Subcutaneous abdominal adipose tissue (tissue), 5 donors: Measurements from ENCODE around the gene FLG.

Source experiments
- H3K27ac ChIP-seq: one replicate; pipeline ENCODE4 v1.7.0; 2013; ENCODE audit warnings: low read depth, mild to moderate bottlenecking, inconsistent platforms, low read length, moderate library complexity
- H3K27me3 ChIP-seq, 5 donors: one replicate each; pipeline ENCODE4 v1.7.0; 2013; ENCODE audit warnings: low read length in 5 of 5, inconsistent platforms in 1 of 5; ENCODE audit not compliant: control insufficient read depth in 5 of 5, insufficient read depth in 4 of 5
- H3K36me3 ChIP-seq, 5 donors: one replicate each; pipeline ENCODE4 v1.7.0; 2013; ENCODE audit warnings: low read length in 5 of 5; ENCODE audit not compliant: control insufficient read depth in 5 of 5, insufficient read depth in 5 of 5
- H3K4me1 ChIP-seq, 5 donors: one replicate each; pipeline ENCODE4 v1.7.0; 2013; ENCODE audit warnings: low read length in 5 of 5, mild to moderate bottlenecking in 3 of 5, moderate library complexity in 1 of 5; ENCODE audit not compliant: control insufficient read depth in 5 of 5, insufficient read depth in 5 of 5
- H3K4me3 ChIP-seq, 5 donors: one replicate each; pipeline ENCODE4 v1.7.0; 2013; ENCODE audit warnings: low read length in 5 of 5, low read depth in 1 of 5
- H3K9ac ChIP-seq, 5 donors: one replicate each; pipeline ENCODE4 v1.7.0; 2013; ENCODE audit warnings: low read length in 5 of 5, mild to moderate bottlenecking in 4 of 5, moderate library complexity in 3 of 5
- H3K9me3 ChIP-seq, 5 donors: one replicate each; pipeline ENCODE4 v1.7.0; 2013; ENCODE audit warnings: low read length in 5 of 5; ENCODE audit not compliant: control insufficient read depth in 5 of 5
- donor health status: healthy.
- donor health status: healthy.
- donor health status: healthy.
- donor health status: healthy.
- donor health status: healthy.

Gene FLG

DNA sequence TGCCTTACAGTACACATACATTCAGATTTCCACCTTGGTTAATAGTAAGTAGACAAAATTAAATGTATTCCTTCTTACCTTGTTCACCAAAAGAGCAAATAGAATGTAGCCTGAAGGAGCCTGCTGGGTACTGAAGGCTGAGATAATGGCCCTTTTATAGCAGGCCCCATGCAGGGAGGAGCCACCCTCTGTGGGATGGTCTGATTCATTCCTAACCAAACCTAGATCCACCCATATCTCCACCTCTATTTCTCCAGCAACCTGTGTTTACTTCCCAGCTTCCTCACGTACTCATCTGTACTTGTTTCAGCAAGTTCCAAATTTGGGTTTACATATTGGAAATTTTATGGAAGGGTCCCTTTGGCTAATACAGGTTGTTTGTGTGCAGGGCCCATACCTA is at the start of gene FLG:
Gene FLG (minus strand): TSS at position 129 of the 400 bp plus-strand sequence. CDS start 9,783 bp downstream, outside the sequence.
- Histone ChIP-seq H3K4me1 (no peaks in the 10 kb centered on the region), H3K4me3 (no peak within 1 kb of the TSS), H3K9me3 (no peaks in the 10 kb centered on the region), H3K36me3 (no peaks in the 10 kb centered on the region), H3K27ac (no peak within 1 kb of the TSS), H3K27me3 (no peaks in the 10 kb centered on the region), H3K9ac (no peak within 1 kb of the TSS)

- Histone ChIP-seq H3K9ac (no peak overlapping the region), H3K27me3 (no peaks in the 10 kb centered on the region), H3K4me1 (no peaks in the 10 kb centered on the region), H3K4me3 (no peak overlapping the region), H3K27ac (no peak overlapping the region), H3K9me3 (peaks cover 0 to 5% (median 0%) of the 10 kb centered on the region in 5 donors), H3K36me3 (no peaks in the 10 kb centered on the region)
These were observed 49.4 kb upstream of the FLG start for GRCh38 chr1:152374451-152374850.

GRCh38 chr1:152372672-152373071 is 47.6 kb upstream of the FLG start:
- no peak overlapping the region for H3K27ac ChIP-seq
- H3K9ac ChIP-seq: no peak overlapping the region

DNA sequence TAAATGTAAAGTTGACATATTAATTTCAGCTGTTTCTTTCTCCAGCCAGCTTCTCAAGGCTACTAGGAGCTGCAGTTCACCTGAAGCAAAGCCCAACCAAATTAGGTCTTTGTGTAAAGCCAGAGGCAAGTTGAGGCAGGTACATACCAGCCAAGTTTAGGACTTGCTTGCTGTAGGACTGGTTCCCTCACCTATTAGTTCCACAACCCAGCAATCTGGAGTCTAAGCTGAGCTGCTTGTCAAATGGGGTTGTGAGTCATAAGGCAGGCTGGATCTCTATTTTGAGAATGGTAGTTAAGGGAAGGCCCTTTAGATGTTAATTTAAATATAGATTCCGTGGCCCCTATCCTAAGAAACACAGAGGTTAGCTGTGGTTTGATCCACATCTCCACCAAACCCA is 42.4 kb upstream of the FLG start:
- Histone ChIP-seq H3K9me3 (peaks cover 0 to 10% (median 4%) of the 10 kb centered on the region in 5 donors), H3K27me3 (no peaks in the 10 kb centered on the region), H3K4me3 (no peak overlapping the region), H3K9ac (no peak overlapping the region), H3K36me3 (no peaks in the 10 kb centered on the region), H3K4me1 (no peaks in the 10 kb centered on the region), H3K27ac (no peak overlapping the region)

More at GRCh38 chr1:152372672-152373071, 47.6 kb upstream of the FLG start:
- no peaks in the 10 kb centered on the region for H3K27me3 ChIP-seq
- no peaks in the 10 kb centered on the region for H3K36me3 ChIP-seq
- H3K4me3 ChIP-seq: no peak overlapping the region
- no peaks in the 10 kb centered on the region for H3K4me1 ChIP-seq
- peaks cover 0 to 10% (median 4%) of the 10 kb centered on the region in 5 donors for H3K9me3 ChIP-seq

DNA sequence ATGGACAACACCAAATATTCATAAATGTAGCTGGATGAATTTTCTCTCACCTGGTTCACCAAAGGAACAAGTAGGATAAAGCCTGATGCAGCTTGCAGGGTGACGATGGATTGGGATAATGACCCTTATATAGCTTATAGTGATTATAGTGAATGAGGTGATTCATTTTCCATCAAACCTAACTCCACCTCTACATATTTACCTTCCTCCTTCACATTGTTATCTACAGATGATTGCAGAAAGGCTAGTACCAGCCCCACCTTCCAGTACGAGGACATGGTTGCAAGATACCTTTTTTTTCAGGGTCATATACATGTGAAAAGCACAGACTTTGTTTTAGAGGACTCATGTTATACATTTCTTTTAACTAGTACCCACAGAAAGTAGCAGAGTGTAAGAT is 34.9 kb upstream of the FLG start, which contains the start of gene FLG2:
Gene FLG2 (minus strand): TSS at position 101 of the 400 bp plus-strand sequence. CDS start 1,122 bp downstream, outside the sequence.
- no peak within 1 kb of the TSS for H3K4me3 ChIP-seq

GRCh38 chr1:152356736-152357135 is 31.7 kb upstream of the FLG start:
- Histone ChIP-seq H3K9ac (no peak overlapping the region), H3K4me1 (no peaks in the 10 kb centered on the region), H3K36me3 (no peaks in the 10 kb centered on the region), H3K27ac (no peak overlapping the region), H3K9me3 (peaks cover 0 to 15% (median 3%) of the 10 kb centered on the region in 5 donors), H3K4me3 (no peak overlapping the region), H3K27me3 (no peaks in the 10 kb centered on the region)

More for the DNA sequence above, 34.9 kb upstream of the FLG start, which contains the start of gene FLG2:
- Histone ChIP-seq H3K27me3 (no peaks in the 10 kb centered on the region), H3K4me1 (no peaks in the 10 kb centered on the region), H3K27ac (no peak within 1 kb of the TSS), H3K36me3 (no peaks in the 10 kb centered on the region), H3K9ac (no peak within 1 kb of the TSS), H3K9me3 (peaks cover 0 to 8% (median 0%) of the 10 kb centered on the region in 5 donors)

- Histone ChIP-seq H3K4me1 (no peaks in the 10 kb centered on the region), H3K27me3 (no peaks in the 10 kb centered on the region), H3K36me3 (peaks cover 0 to 2% (median 0%) of the 10 kb centered on the region in 5 donors), H3K27ac (no peak overlapping the region), H3K9ac (no peak overlapping the region), H3K4me3 (no peak overlapping the region), H3K9me3 (peaks cover 0 to 5% (median 3%) of the 10 kb centered on the region in 5 donors)
These were observed 24.6 kb upstream of the FLG start for GRCh38 chr1:152349611-152350010.

DNA sequence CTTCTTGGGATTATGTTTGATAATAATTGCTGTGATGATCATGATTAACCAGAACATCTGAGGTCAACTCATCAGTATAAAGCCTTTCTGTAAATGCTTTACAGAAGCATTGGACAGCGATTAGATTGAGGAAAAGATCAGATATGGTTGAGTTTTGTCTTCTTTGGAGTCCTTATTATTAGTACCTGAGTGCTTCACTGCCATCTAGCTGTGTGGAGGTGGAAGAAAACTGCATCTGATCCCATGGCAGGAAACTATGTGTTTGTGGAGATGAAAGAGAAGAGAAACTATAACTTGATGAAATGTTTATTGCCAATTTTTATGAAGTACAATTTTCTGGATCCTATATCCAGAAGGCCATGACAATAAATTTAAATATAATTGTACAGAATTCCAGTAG is 23.4 kb upstream of the FLG start:
- peaks cover 0 to 3% (median 0%) of the 10 kb centered on the region in 5 donors for H3K9me3 ChIP-seq
- H3K36me3 ChIP-seq: peaks cover 0 to 2% (median 0%) of the 10 kb centered on the region in 5 donors
- H3K27me3 ChIP-seq: no peaks in the 10 kb centered on the region
- no peak overlapping the region for H3K4me3 ChIP-seq
- H3K9ac ChIP-seq: no peak overlapping the region
- H3K4me1 ChIP-seq: no peaks in the 10 kb centered on the region
- no peak overlapping the region for H3K27ac ChIP-seq

- Histone ChIP-seq H3K27ac (no peak overlapping the region), H3K9ac (no peak overlapping the region), H3K4me3 (no peak overlapping the region), H3K9me3 (peaks cover 0 to 3% (median 0%) of the 10 kb centered on the region in 5 donors), H3K4me1 (peaks cover 0 to 5% (median 0%) of the 10 kb centered on the region in 5 donors), H3K27me3 (no peaks in the 10 kb centered on the region), H3K36me3 (peaks cover 0 to 2% (median 0%) of the 10 kb centered on the region in 5 donors)
These were observed 22.2 kb upstream of the FLG start for GRCh38 chr1:152347116-152347728.

DNA sequence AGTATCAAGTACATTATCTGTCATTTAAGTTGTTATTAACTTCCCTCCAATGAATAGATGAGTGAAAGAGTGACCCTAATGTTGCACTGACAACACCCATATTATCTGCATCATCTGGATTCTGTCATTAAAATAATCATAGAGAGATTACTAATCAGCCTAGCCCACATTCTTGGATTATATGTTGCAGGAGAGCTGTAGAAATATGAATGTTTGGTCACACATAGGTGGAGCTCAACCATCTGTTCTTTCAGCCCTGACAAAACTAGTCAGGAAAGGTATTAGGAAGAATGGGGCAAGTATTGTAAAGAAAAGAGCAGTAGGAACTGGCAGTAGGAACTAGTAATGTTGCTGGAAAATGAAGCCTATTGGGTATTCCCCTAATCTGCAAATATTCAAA is 19.4 kb upstream of the FLG start:
- Histone ChIP-seq H3K4me1 (peaks cover 0 to 5% (median 0%) of the 10 kb centered on the region in 5 donors), H3K4me3 (no peak overlapping the region), H3K27ac (no peak overlapping the region), H3K36me3 (no peaks in the 10 kb centered on the region), H3K27me3 (no peaks in the 10 kb centered on the region), H3K9me3 (no peaks in the 10 kb centered on the region), H3K9ac (no peak overlapping the region)
